NCI-H2196 treated with DMSO at 0.1 percent for 48 hours (cell line): ENCODE data around the gene LRRC7.

ENCODE experiments used
- DNase-seq: peaks from one replicate; lab custom pipeline; 2025; ENCODE audit not compliant: unreplicated experiment; lab: John Stamatoyannopoulos, UW

Gene LRRC7

GRCh38 chr1:70164350-70164749, 596.6 kb downstream of the LRRC7 start:
- no peak for DNase-seq

- no peak for DNase-seq
Measured at GRCh38 chr1:70168283-70168682, 600.6 kb downstream of the LRRC7 start.

GRCh38 chr1:70169018-70169839, 601.5 kb downstream of the LRRC7 start:
- no peak for DNase-seq

- no peak for DNase-seq
Measured at GRCh38 chr1:70171512-70171911, 603.8 kb downstream of the LRRC7 start.
